Measurements from ENCODE around the gene SCTR. TPM values are rescaled to one million over a fixed set of nuclear protein-coding genes. Genes with fewer than 3 reads are reported as not detected.

The SCTR gene
- total RNA-seq, 1 experiment from 2014 or later, result not detected

- Histone ChIP-seq H2AFZ (0 out of 2 replicates have a peak overlapping the region, but pooled peaks have one; percentile 36), H3K27me3 (ENCODE audit: insufficient read depth, low read depth) (peaks cover 53% of the 10 kb centered on the region), H3K4me2 (no peak overlapping the region), H3K79me2 (ENCODE audit: low read depth) (no peaks in the 10 kb centered on the region), H3K27ac (no peak overlapping the region), H4K20me1 (ENCODE audit: insufficient read depth) (no peaks in the 10 kb centered on the region), H3F3A (ENCODE audit: insufficient read depth, low read depth) (no peaks in the 10 kb centered on the region), H3K9me2 (ENCODE audit: insufficient read depth) (no peaks in the 10 kb centered on the region), H3K4me1 (replicated peaks; ENCODE audit: insufficient read depth) (no peaks in the 10 kb centered on the region), H3K36me3 (ENCODE audit: low read depth) (no peaks in the 10 kb centered on the region), H3K9me3 (ENCODE audit: insufficient read depth, low read depth) (peaks cover 4% of the 10 kb centered on the region; the same call in 1 of the 2 replicates), H3K4me3 (no peak overlapping the region)
- TF ChIP-seq EZH2 (IDR thresholded peaks at IDR 0.05; ENCODE audit: low read depth), result no peak
- TF ChIP-seq CTCF (conservative IDR thresholded peaks at IDR 0.05), result peak; percentile 37; the same call in 1 of the 2 replicates
- intact Hi-C loops (cut with micrococcal nuclease; ENCODE audit: unreplicated experiment), result loop anchor here (5.0 kb wide), 1 partner anchor 124 kb away; no protein-coding TSS in a partner anchor
- ChIA-PET CTCF (no interaction called here), POLR2A (ENCODE audit: unreplicated experiment) (no interaction called here)
- DNase-seq, result no peak
- no TSS peak for BruUV-seq (replicated peaks)
Measured at GRCh38 chr2:119531292-119531691, 7.0 kb upstream of the SCTR start.

- CTCF ChIA-PET, result no interaction called here
- no peak overlapping the region for H3K4me3 ChIP-seq
- H3K27ac ChIP-seq, result no peak overlapping the region
- POLR2A ChIA-PET (ENCODE audit: unreplicated experiment), result no interaction called here
- 0 out of 2 replicates have a peak, but pooled peaks cover 1% of the 10 kb centered on the region for H3K9me3 ChIP-seq (ENCODE audit: insufficient read depth, low read depth)
- peaks cover 77% of the 10 kb centered on the region for H3K27me3 ChIP-seq (ENCODE audit: insufficient read depth, low read depth)
- no peaks in the 10 kb centered on the region for H3K36me3 ChIP-seq (ENCODE audit: low read depth)
- H3K9me2 ChIP-seq (ENCODE audit: insufficient read depth), result no peaks in the 10 kb centered on the region
- intact Hi-C loops (cut with micrococcal nuclease; ENCODE audit: unreplicated experiment), result no loop called here
- H3F3A ChIP-seq (ENCODE audit: insufficient read depth, low read depth), result no peaks in the 10 kb centered on the region
- H3K4me2 ChIP-seq, result no peak overlapping the region
- no peak overlapping the region for H2AFZ ChIP-seq
- no peaks in the 10 kb centered on the region for H4K20me1 ChIP-seq (ENCODE audit: insufficient read depth)
- no peak for DNase-seq
- TF ChIP-seq EZH2 (IDR thresholded peaks at IDR 0.05; ENCODE audit: low read depth) (no peak), CTCF (conservative IDR thresholded peaks at IDR 0.05) (no peak)
- BruUV-seq (replicated peaks), result no TSS peak
- H3K4me1 ChIP-seq (replicated peaks; ENCODE audit: insufficient read depth), result no peaks in the 10 kb centered on the region
- H3K79me2 ChIP-seq (ENCODE audit: low read depth), result no peaks in the 10 kb centered on the region
Measured at GRCh38 chr2:119527999-119528398, 3.7 kb upstream of the SCTR start.

- Histone ChIP-seq H3K9me2 (ENCODE audit: insufficient read depth) (no peaks in the 10 kb centered on the region), H3K79me2 (ENCODE audit: low read depth) (no peaks in the 10 kb centered on the region), H3K27me3 (ENCODE audit: insufficient read depth, low read depth) (peaks cover 74% of the 10 kb centered on the region), H3K9me3 (ENCODE audit: insufficient read depth, low read depth) (no peaks in the 10 kb centered on the region), H2AFZ (no peak overlapping the region), H3K4me1 (replicated peaks; ENCODE audit: insufficient read depth) (no peaks in the 10 kb centered on the region), H3F3A (ENCODE audit: insufficient read depth, low read depth) (no peaks in the 10 kb centered on the region), H3K27ac (no peak overlapping the region), H3K4me2 (no peak overlapping the region), H4K20me1 (ENCODE audit: insufficient read depth) (no peaks in the 10 kb centered on the region), H3K36me3 (ENCODE audit: low read depth) (no peaks in the 10 kb centered on the region), H3K4me3 (no peak overlapping the region)
- BruUV-seq (replicated peaks), result no TSS peak
- DNase-seq, result no peak
- intact Hi-C loops (cut with micrococcal nuclease; ENCODE audit: unreplicated experiment), result no loop called here
- CTCF ChIA-PET, result no interaction called here
- POLR2A ChIA-PET (ENCODE audit: unreplicated experiment), result no interaction called here
- no peak for TF ChIP-seq CTCF (conservative IDR thresholded peaks at IDR 0.05)
- TF ChIP-seq EZH2 (IDR thresholded peaks at IDR 0.05; ENCODE audit: low read depth), result no peak
Measured at GRCh38 chr2:119525614-119526013, 1.3 kb upstream of the SCTR start.

All from PC-9 (cell line).